Tibial nerve (tissue), 4 donors: ENCODE measurements around the gene ADM5. TPM values are rescaled to one million over a fixed set of nuclear protein-coding genes. Genes with fewer than 3 reads are reported as not detected.

Source experiments
- DNase-seq, 2 donors: peaks; one replicate each; pipeline ENCODE4 v3.0.0-alpha.2; 2019; ENCODE audit warnings: low spot score in 2 of 2
- H3K27ac ChIP-seq, 4 donors: fragments of 200-600 bp; sonication (generic) in 3 of 4; one replicate each; pipeline ENCODE4 v1.5.1; 2017 to 2019; ENCODE audit warnings: mild to moderate bottlenecking in 1 of 4
- H3K27me3 ChIP-seq, 2 donors: fragments of 200-600 bp; sonication (generic) in 1 of 2; one replicate each; pipeline versions ENCODE4 v1.5.1 to v1.6.0; 2017 to 2019
- H3K36me3 ChIP-seq, 3 donors: fragments of 200-600 bp; sonication (generic); one replicate each; pipeline ENCODE4 v1.5.1; 2018 to 2019
- H3K4me1 ChIP-seq, 4 donors: fragments of 200-600 bp; sonication (generic) in 3 of 4; one replicate each; pipeline ENCODE4 v1.5.1; 2017 to 2019
- H3K4me3 ChIP-seq, 4 donors: fragments of 200-600 bp; sonication (generic) in 3 of 4; one replicate each; pipeline ENCODE4 v1.5.1; 2017 to 2019; ENCODE audit warnings: mild to moderate bottlenecking in 1 of 4, moderate library complexity in 1 of 4
- H3K9me3 ChIP-seq, 4 donors: fragments of 200-600 bp; sonication (generic) in 3 of 4; one replicate each; pipeline ENCODE4 v1.5.1; 2017 to 2019
- EP300 ChIP-seq, 2 donors: sonication (generic); formaldehyde crosslinking; IDR thresholded peaks; one replicate each; pipeline ENCODE4 v1.6.1; 2017; ENCODE audit warnings: antibody characterized with exemption in 2 of 2, mild to moderate bottlenecking in 1 of 2
- POLR2A ChIP-seq, 2 donors: fragments of 450-650 bp; IDR thresholded peaks; one replicate each; pipeline ENCODE4 v1.6.1; 2017; ENCODE audit warnings: antibody characterized with exemption in 2 of 2, mild to moderate bottlenecking in 2 of 2, moderate library complexity in 2 of 2
- WGBS, 2 donors: methylation state at CpG; one replicate each; pipeline ENCODE4 v1.1.5; 2018; 5-methylcytosine and 5-hydroxymethylcytosine counted together
- total RNA-seq, 4 donors: library from RNA; depleted of rRNA; stranded (reverse); fragments of >200 nt; gene quantifications; one replicate each; pipeline ENCODE4 v1.1.0, GENCODE V29; 2016
- TF ChIP-seq, protein P1 (sequence below), 5 experiments: fragments of 200-600 bp in 3 of 5; fragments of 450-650 bp in 2 of 5; sonication (generic) in 3 of 5; IDR thresholded peaks; one replicate each; pipeline ENCODE4 v1.5.1; 2016 to 2019; ENCODE audit warnings: antibody characterized with exemption in 5 of 5, mild to moderate bottlenecking in 3 of 5, moderate library complexity in 2 of 5

The ADM5 gene
- total RNA-seq, 4 donors from 2014 or later = 1.5 to 4.3 TPM; not detected in 2

DNA sequence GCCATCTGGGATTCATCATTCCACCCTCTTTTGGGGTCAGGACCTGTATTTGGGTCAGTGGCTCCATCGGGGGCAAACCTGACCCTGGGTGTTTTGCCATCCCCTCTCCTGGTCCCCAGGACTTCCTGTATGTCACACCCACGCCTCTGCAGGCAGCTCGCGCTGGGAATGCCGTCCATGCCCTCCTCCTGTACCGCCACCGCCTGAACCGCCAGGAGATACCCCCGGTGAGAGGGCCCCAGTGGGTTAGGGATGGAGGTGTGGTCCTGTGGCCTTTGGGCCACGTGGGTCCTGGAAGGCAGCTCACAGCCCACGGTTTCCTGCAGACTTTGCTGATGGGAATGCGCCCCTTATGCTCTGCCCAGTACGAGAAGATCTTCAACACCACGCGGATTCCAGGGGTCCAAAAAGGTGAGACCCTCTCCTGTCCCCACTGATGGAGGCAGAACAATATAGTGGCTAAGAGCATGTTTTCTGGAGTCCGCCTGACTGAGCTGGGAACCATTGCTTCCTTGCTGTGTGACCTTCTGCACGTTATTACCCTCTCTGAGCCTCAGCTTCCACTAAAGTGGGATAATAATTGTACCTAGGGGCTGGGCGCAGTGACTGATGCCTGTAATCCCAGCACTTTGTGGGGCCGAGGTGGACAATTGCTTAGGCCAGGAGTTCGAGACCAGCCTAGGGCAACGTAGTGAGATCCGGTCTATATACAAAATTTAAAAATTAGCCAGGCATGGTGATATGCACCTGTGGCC is 15.7 kb downstream of the ADM5 start:
- TF ChIP-seq, protein P1, sequence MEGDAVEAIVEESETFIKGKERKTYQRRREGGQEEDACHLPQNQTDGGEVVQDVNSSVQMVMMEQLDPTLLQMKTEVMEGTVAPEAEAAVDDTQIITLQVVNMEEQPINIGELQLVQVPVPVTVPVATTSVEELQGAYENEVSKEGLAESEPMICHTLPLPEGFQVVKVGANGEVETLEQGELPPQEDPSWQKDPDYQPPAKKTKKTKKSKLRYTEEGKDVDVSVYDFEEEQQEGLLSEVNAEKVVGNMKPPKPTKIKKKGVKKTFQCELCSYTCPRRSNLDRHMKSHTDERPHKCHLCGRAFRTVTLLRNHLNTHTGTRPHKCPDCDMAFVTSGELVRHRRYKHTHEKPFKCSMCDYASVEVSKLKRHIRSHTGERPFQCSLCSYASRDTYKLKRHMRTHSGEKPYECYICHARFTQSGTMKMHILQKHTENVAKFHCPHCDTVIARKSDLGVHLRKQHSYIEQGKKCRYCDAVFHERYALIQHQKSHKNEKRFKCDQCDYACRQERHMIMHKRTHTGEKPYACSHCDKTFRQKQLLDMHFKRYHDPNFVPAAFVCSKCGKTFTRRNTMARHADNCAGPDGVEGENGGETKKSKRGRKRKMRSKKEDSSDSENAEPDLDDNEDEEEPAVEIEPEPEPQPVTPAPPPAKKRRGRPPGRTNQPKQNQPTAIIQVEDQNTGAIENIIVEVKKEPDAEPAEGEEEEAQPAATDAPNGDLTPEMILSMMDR (IDR thresholded peaks at IDR 0.05) = no peak
- TF ChIP-seq POLR2A (IDR thresholded peaks at IDR 0.05) (no peak), EP300 (IDR thresholded peaks at IDR 0.05) (no peak)
- Histone ChIP-seq H3K4me3 (no peak overlapping the region), H3K27me3 (peaks cover 0 to 16% of the 10 kb centered on the region in 2 donors), H3K9me3 (no peaks in the 10 kb centered on the region), H3K27ac (no peak overlapping the region), H3K36me3 (no peaks in the 10 kb centered on the region), H3K4me1 (no peaks in the 10 kb centered on the region)
- WGBS, 2 donors = 82 to 85% methylated on average over 22 of the region's 22 CpGs
- no peak for DNase-seq

DNA sequence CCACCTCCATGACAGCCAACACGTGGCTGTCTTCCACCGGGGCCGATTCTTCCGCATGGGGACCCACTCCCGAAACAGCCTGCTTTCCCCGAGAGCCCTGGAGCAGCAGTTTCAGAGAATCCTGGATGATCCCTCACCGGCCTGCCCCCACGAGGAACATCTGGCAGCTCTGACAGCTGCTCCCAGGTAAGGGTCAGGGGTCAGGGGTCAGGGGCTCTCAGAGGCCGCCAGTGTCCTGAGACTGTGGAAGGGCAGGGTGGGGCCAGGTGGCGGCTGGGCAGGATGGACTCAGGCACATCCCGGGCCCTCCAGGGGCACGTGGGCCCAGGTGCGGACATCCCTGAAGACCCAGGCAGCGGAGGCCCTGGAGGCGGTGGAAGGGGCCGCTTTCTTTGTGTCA is 16.5 kb downstream of the ADM5 start:
- H3K4me1 ChIP-seq = no peaks in the 10 kb centered on the region

GRCh38 chr19:49710372-49710951 is 21.1 kb downstream of the ADM5 start:
- WGBS, 2 donors = 89 to 91% methylated on average over 20 of the region's 20 CpGs
- H3K27ac ChIP-seq = no peak overlapping the region
- H3K4me1 ChIP-seq = no peaks in the 10 kb centered on the region
- no peak for DNase-seq
- TF ChIP-seq POLR2A (IDR thresholded peaks at IDR 0.05) (no peak), EP300 (IDR thresholded peaks at IDR 0.05) (no peak)
- TF ChIP-seq, protein P1 (IDR thresholded peaks at IDR 0.05) = no peak
- H3K9me3 ChIP-seq = no peaks in the 10 kb centered on the region
- no peak overlapping the region for H3K4me3 ChIP-seq
- no peaks in the 10 kb centered on the region for H3K27me3 ChIP-seq
- no peaks in the 10 kb centered on the region for H3K36me3 ChIP-seq

More for the DNA sequence above, 16.5 kb downstream of the ADM5 start:
- no peak overlapping the region for H3K27ac ChIP-seq
- 87 to 93% methylated on average over 7 to 16 of the region's 16 CpGs for WGBS, 2 donors
- H3K27me3 ChIP-seq = peaks cover 0 to 16% of the 10 kb centered on the region in 2 donors
- H3K4me3 ChIP-seq = no peak overlapping the region
- H3K9me3 ChIP-seq = no peaks in the 10 kb centered on the region
- H3K36me3 ChIP-seq = no peaks in the 10 kb centered on the region
- TF ChIP-seq EP300 (IDR thresholded peaks at IDR 0.05) (no peak), POLR2A (IDR thresholded peaks at IDR 0.05) (no peak)
- TF ChIP-seq, protein P1 (IDR thresholded peaks at IDR 0.05) = no peak
- DNase-seq = no peak

- no peaks in the 10 kb centered on the region for H3K9me3 ChIP-seq
- H3K27me3 ChIP-seq = no peaks in the 10 kb centered on the region
- H3K4me3 ChIP-seq = no peak overlapping the region
- H3K36me3 ChIP-seq = no peaks in the 10 kb centered on the region
- WGBS, 2 donors = 54 to 56% methylated on average over 20 of the region's 20 CpGs
- no peak overlapping the region for H3K27ac ChIP-seq
- no peak for TF ChIP-seq POLR2A (IDR thresholded peaks at IDR 0.05)
- TF ChIP-seq, protein P1 (IDR thresholded peaks at IDR 0.05) = no peak
- peak in 1 of 2 donors; percentile 14 for DNase-seq
- no peaks in the 10 kb centered on the region for H3K4me1 ChIP-seq
Observed at GRCh38 chr19:49712397-49712859, 23.0 kb downstream of the ADM5 start.

GRCh38 chr19:49713236-49713845 is 23.9 kb downstream of the ADM5 start:
- TF ChIP-seq EP300 (IDR thresholded peaks at IDR 0.05) = no peak
- no peak for TF ChIP-seq POLR2A (IDR thresholded peaks at IDR 0.05)
- TF ChIP-seq, protein P1 (IDR thresholded peaks at IDR 0.05) = no peak
- Histone ChIP-seq H3K4me3 (no peak overlapping the region), H3K9me3 (no peaks in the 10 kb centered on the region), H3K4me1 (peaks cover 0 to 2% (median under 1%) of the 10 kb centered on the region in 4 donors), H3K27me3 (no peaks in the 10 kb centered on the region), H3K36me3 (no peaks in the 10 kb centered on the region), H3K27ac (no peak overlapping the region)
- 83 to 100% methylated on average over 2 to 7 of the region's 8 CpGs for WGBS, 2 donors
- no peak for DNase-seq
